HepG2 (cell line): ENCODE results near the gene GRM5. TPM values are rescaled to one million over a fixed set of nuclear protein-coding genes. Genes with fewer than 3 reads are reported as not detected.

Experiments used
- ATAC-seq: fragments of 200-7000 bp; cut with Tn5 transposase; 3 replicates; pipeline ENCODE4 v1.9.1; 2020; ENCODE audit warnings: mild to moderate bottlenecking, moderate library complexity
- BruUV-seq: library from RNA; stranded (reverse); fragments of 400-500 nt; replicated peaks from 2 replicates; lab custom pipeline; 2021; lab: Mats Ljungman, UMichigan
- CTCF ChIA-PET: fragments of 300-600 bp; formaldehyde crosslinking; extraction: SDS; loops from one replicate; lab custom pipeline; 2021; ENCODE audit warnings: low total read pairs, inconsistent platforms, low intra/inter-chr PET ratio; lab: Yijun Ruan, JAX
- POLR2A ChIA-PET: fragments of 350-600 bp; sonication (Branson Sonifier 250); formaldehyde crosslinking; loops from one replicate; lab custom pipeline; 2020; ENCODE audit warnings: antibody characterized with exemption, inconsistent platforms; lab: Yijun Ruan, JAX
- DNase-seq: peaks from one replicate; pipeline ENCODE4 v3.0.0-alpha.2; 2015; ENCODE audit warnings: low spot score
- FAIRE-seq: peaks from 3 replicates; lab custom pipeline; 2011; peaks lifted over from hg19 to GRCh38; lab: Jason Lieb, UNC
- H2AFZ ChIP-seq: one replicate; pipeline ENCODE4 v1.6.1; 2011; ENCODE audit warnings: low read length, inconsistent platforms
- H3K27ac ChIP-seq: fragments of 300-600 bp; 3 replicates; pipeline ENCODE4 v1.8.0; 2011; ENCODE audit warnings: mixed run types, mild to moderate bottlenecking, mixed read lengths, low read length, inconsistent platforms; ENCODE audit not compliant: insufficient read depth; ENCODE audit errors: extremely low read length
- H3K27me3 ChIP-seq, 2 experiments: fragments of 200-600 bp in 1 of 2; 2 replicates in 1 of 2; 3 replicates in 1 of 2; pipeline versions ENCODE4 v1.6.0 to v1.8.0; 2011; ENCODE audit warnings: low read length in 2 of 2, mild to moderate bottlenecking in 2 of 2, moderate library complexity in 2 of 2, inconsistent platforms in 1 of 2; ENCODE audit not compliant: insufficient read depth in 2 of 2, control insufficient read depth in 1 of 2
- H3K36me3 ChIP-seq, 2 experiments: fragments of 200-600 bp in 1 of 2; replicated peaks in 1 of 2; 2 replicates in 1 of 2; 3 replicates in 1 of 2; pipeline versions ENCODE4 v1.5.1 to v1.8.0; 2011; ENCODE audit warnings: low read length in 2 of 2, inconsistent platforms in 1 of 2; ENCODE audit not compliant: insufficient read depth in 2 of 2, control insufficient read depth in 1 of 2
- H3K4me1 ChIP-seq: 2 replicates; pipeline ENCODE4 v1.5.1; 2012; ENCODE audit warnings: low read length, inconsistent platforms; ENCODE audit not compliant: insufficient read depth
- H3K4me2 ChIP-seq: 2 replicates; pipeline ENCODE4 v1.6.0; 2011; ENCODE audit warnings: low read depth, low read length, inconsistent platforms
- H3K4me3 ChIP-seq, 3 experiments: fragments of 200-600 bp in 1 of 3; sonication (generic), shearing (Covaris generic) in 1 of 3; replicated peaks in 1 of 3; 2 replicates each; pipeline ENCODE4 v1.5.1; 2011 to 2016; ENCODE audit warnings: low read length in 3 of 3, inconsistent platforms in 2 of 3, low read depth in 2 of 3, mild to moderate bottlenecking in 2 of 3, control low read depth in 1 of 3, mixed read lengths in 1 of 3; ENCODE audit not compliant: insufficient read depth in 1 of 3
- H3K79me2 ChIP-seq: one replicate; pipeline ENCODE4 v1.6.1; 2011; ENCODE audit warnings: low read length, inconsistent platforms; ENCODE audit not compliant: insufficient read depth
- H3K9ac ChIP-seq: 2 replicates; pipeline ENCODE4 v1.6.0; 2011; ENCODE audit warnings: mild to moderate bottlenecking, low read depth, low read length, inconsistent platforms; ENCODE audit not compliant: insufficient read depth
- H3K9me3 ChIP-seq: 2 replicates; pipeline ENCODE4 v1.5.1; 2012; ENCODE audit warnings: mild to moderate bottlenecking, low read length
- H4K20me1 ChIP-seq: 2 replicates; pipeline ENCODE4 v1.6.0; 2011; ENCODE audit warnings: inconsistent platforms, mild to moderate bottlenecking, low read length, moderate library complexity; ENCODE audit not compliant: insufficient read depth
- EEA1 ChIP-seq: sonication (generic); formaldehyde crosslinking; IDR thresholded peaks from 2 replicates; pipeline ENCODE4 v1.5.1; 2020; ENCODE audit warnings: mild to moderate bottlenecking, missing genetic modification reagents, borderline replicate concordance
- KLF15 ChIP-seq: sonication (generic); formaldehyde crosslinking; IDR thresholded peaks from 2 replicates; pipeline ENCODE4 v1.8.1; 2023; ENCODE audit warnings: borderline replicate concordance, mild to moderate bottlenecking, inconsistent platforms, missing genetic modification reagents, mixed read lengths
- MAX ChIP-seq: IDR thresholded peaks from 2 replicates; pipeline ENCODE4 v1.6.1; 2012; ENCODE audit warnings: inconsistent platforms
- MED1 ChIP-seq: sonication (generic); formaldehyde crosslinking; IDR thresholded peaks from 2 replicates; pipeline ENCODE4 v1.4.0; 2020; ENCODE audit warnings: missing genetic modification reagents
- NONO ChIP-seq, 2 experiments: fragments of 450-650 bp in 1 of 2; sonication (generic) in 1 of 2; formaldehyde crosslinking in 1 of 2; IDR thresholded peaks in 1 of 2; conservative IDR thresholded peaks in 1 of 2; 2 replicates each; pipeline versions ENCODE4 v1.6.1 to v1.8.0; 2017 to 2022; ENCODE audit warnings: mild to moderate bottlenecking in 1 of 2, missing genetic modification reagents in 1 of 2, moderate library complexity in 1 of 2
- PAF1 ChIP-seq: IDR thresholded peaks from 2 replicates; pipeline ENCODE4 v1.6.1; 2016; ENCODE audit warnings: missing genetic modification reagents, missing compliant biosample characterization
- RFXAP ChIP-seq: sonication (generic); formaldehyde crosslinking; IDR thresholded peaks from 2 replicates; pipeline ENCODE4 v1.4.0; 2020; ENCODE audit warnings: missing genetic modification reagents, borderline replicate concordance
- SMAD1 ChIP-seq: sonication (generic); formaldehyde crosslinking; IDR thresholded peaks from 2 replicates; pipeline ENCODE4 v1.4.0; 2020; ENCODE audit warnings: missing genetic modification reagents, low read depth, mild to moderate bottlenecking, borderline replicate concordance
- SRF ChIP-seq: IDR thresholded peaks from 2 replicates; pipeline ENCODE4 v1.6.1; 2011; ENCODE audit warnings: mild to moderate bottlenecking, low read depth, low read length, moderate library complexity
- ZNF251 ChIP-seq: sonication (generic); formaldehyde crosslinking; IDR thresholded peaks from 2 replicates; pipeline ENCODE4 v1.9.0; 2021; ENCODE audit warnings: mild to moderate bottlenecking, missing genetic modification reagents
- ZNF775 ChIP-seq: sonication (generic); formaldehyde crosslinking; IDR thresholded peaks from 2 replicates; pipeline ENCODE4 v1.4.0; 2020; ENCODE audit warnings: missing genetic modification reagents, mild to moderate bottlenecking, moderate library complexity, borderline replicate concordance
- WGBS: methylation state at CpG from one replicate; pipeline ENCODE4 v1.1.6; 2017; ENCODE audit warnings: low lambda C conversion rate; 5-methylcytosine and 5-hydroxymethylcytosine counted together
- in situ Hi-C: cut with HindIII; loops from 2 replicates; pipeline ENCODE4 v1.10.0; 2017; ENCODE audit warnings: low pct_unique_long_range_greater_than_20kb; ENCODE audit not compliant: extremely low pct_ligation_motif_present
- intact Hi-C: fragments of 100-400 bp; cut with micrococcal nuclease; formaldehyde crosslinking; loops from one replicate; pipeline ENCODE4 v1.10.0; 2022; ENCODE audit not compliant: unreplicated experiment
- polyA plus RNA-seq, 8 experiments: library from polyadenylated mRNA; depleted of rRNA in 3 of 8; stranded (reverse) in 7 of 8; unstranded in 1 of 8; fragments of >200 nt; fragmentation: Illumina TruSeq in 4 of 8; extraction: Trizol in 4 of 8; gene quantifications; 2 replicates each; pipeline versions ENCODE4 v1.2.1 to v1.2.3, GENCODE V29; 2011 to 2016; ENCODE audit warnings: low read depth in 4 of 8, missing spikeins in 1 of 8, mixed read lengths in 1 of 8; ENCODE audit not compliant: insufficient read depth in 1 of 8
- total RNA-seq, 5 experiments: library from RNA; depleted of rRNA; stranded (reverse); fragments of >200 nt; fragmentation: Illumina TruSeq; extraction: Trizol; gene quantifications; 2 replicates each; pipeline ENCODE4 v1.2.3, GENCODE V29; 2016; ENCODE audit warnings: low read depth in 1 of 5

GRM5 gene
- total and polyA plus RNA-seq, 2 of the 13 experiments (the other 11 are each of a cell fraction or from before 2014, with no cell fraction given): not detected

DNA sequence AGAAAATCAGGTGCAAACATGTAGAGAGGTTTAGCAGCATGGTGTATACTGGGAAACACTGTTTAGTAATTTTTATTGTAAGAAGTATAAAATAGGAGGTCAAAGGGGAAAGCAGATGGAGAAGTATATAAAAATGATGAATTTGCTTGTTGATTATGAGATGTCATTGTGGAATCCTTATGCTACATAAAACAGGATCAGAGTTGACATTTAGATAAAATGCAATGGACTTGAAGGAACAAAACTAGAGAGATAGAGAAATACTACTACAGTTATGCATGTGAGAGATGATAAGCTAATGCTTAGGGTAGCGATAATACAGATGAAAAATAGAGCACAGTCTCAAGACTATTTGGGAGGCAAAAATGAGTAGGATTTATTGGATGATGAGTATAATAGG is 536.4 kb downstream of the GRM5 start:
- Histone ChIP-seq H2AFZ (no peak overlapping the region), H4K20me1 (no peaks in the 10 kb centered on the region), H3K36me3 (no peaks in the 10 kb centered on the region), H3K4me1 (peaks cover 8% of the 10 kb centered on the region), H3K4me2 (no peak overlapping the region), H3K4me3 (no peak overlapping the region), H3K27me3 (no peaks in the 10 kb centered on the region), H3K79me2 (no peaks in the 10 kb centered on the region), H3K9me3 (no peaks in the 10 kb centered on the region), H3K9ac (no peak overlapping the region), H3K27ac (no peak overlapping the region)
- TF ChIP-seq KLF15 (no peak), MED1 (CRISPR knock-in tag) (no peak), EEA1 (CRISPR knock-in tag) (no peak), PAF1 (CRISPR knock-in tag) (no peak), MAX (no peak), SMAD1 (CRISPR knock-in tag) (no peak), ZNF775 (CRISPR knock-in tag) (no peak), SRF (no peak)
- no peak for DNase-seq
- no TSS peak for BruUV-seq
- WGBS: 3% methylated on average over 1 of the region's 1 CpG
- no peak for FAIRE-seq
- ChIA-PET POLR2A (no interaction called here), CTCF (no interaction called here)
- intact Hi-C loops: no loop called here
- no peak for ATAC-seq
- in situ Hi-C loops: loop anchor here (25.0 kb wide), 2 partner anchors 517 to 1067 kb away; no protein-coding TSS in a partner anchor

DNA sequence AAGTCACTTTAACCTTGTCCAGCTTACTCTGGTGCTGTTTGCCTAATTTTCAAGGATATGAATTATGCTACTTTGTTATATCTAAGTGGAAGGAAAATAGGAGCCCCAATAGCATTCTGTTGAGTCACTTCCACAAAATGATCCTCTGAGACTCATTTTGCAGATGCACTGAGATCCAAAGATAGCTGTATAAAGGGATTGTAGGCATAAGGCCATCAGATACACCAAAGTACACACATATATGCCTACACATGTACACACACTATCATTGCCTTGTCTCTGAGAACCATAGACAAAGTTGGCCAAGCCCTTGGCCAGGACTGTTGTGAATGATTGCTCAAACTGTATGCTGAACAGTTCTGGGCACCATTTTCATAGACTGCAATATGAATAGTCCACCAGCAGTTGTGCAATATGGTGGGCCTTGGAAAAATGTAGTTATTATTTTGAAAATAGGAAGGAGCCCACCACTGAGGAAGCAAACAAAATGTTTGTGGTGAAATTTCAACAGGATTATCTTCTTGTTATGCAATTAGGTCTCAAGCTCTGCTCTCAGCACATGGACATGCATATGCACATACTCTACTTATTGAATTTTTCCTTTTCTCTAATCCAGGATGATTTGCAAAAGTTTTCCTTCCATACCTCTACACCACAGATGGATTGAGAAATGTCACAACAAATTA is 542.3 kb downstream of the GRM5 start:
- no peak overlapping the region for H3K9ac ChIP-seq
- no peaks in the 10 kb centered on the region for H3K36me3 ChIP-seq
- ChIA-PET CTCF (no interaction called here), POLR2A (no interaction called here)
- DNase-seq: no peak
- no peak for ATAC-seq
- BruUV-seq: no TSS peak
- intact Hi-C loops (no loop called here), in situ Hi-C loops (no loop called here)
- H3K27me3 ChIP-seq: no peaks in the 10 kb centered on the region
- H3K4me2 ChIP-seq: no peak overlapping the region
- FAIRE-seq: no peak
- no peaks in the 10 kb centered on the region for H3K4me1 ChIP-seq
- H3K27ac ChIP-seq: no peak overlapping the region
- H3K4me3 ChIP-seq: no peak overlapping the region
- no peak overlapping the region for H2AFZ ChIP-seq
- H4K20me1 ChIP-seq: no peaks in the 10 kb centered on the region
- no peaks in the 10 kb centered on the region for H3K9me3 ChIP-seq
- H3K79me2 ChIP-seq: no peaks in the 10 kb centered on the region
- TF ChIP-seq RFXAP (CRISPR knock-in tag): no peak
- no peak for TF ChIP-seq NONO (IDR thresholded peaks at IDR 0.05)
- TF ChIP-seq NONO (CRISPR knock-in tag; conservative IDR thresholded peaks at IDR 0.05): no peak
- no peak for TF ChIP-seq ZNF251 (CRISPR knock-in tag)
